GM12801 (cell line): ENCODE results near the gene SDHB.

Experiments used
- CTCF ChIP-seq: IDR thresholded peaks from one replicate; pipeline ENCODE4 v1.5.1; 2011; ENCODE audit warnings: control low read depth; ENCODE audit not compliant: insufficient read length; ENCODE audit errors: extremely low read depth

SDHB gene

DNA sequence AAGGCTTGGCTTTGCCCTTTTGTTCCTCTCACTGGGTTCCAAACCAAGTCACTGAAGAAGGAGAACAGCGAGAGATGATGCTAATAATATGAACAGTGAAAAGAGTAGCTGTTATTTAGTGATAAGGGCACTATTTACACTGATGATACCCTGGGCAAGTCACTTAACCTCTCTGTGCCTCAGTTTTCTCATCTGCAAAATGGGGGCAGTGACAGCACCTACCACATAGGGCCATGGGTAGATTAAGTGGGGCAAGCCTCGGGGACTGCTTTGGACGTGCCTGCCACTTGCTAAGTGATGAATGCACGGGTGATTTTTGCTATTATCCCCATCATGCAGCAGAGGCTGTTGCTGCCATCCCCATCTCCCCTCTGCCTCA lies 51.3 kb downstream of the SDHB start:
- TF ChIP-seq CTCF, result no peak

DNA sequence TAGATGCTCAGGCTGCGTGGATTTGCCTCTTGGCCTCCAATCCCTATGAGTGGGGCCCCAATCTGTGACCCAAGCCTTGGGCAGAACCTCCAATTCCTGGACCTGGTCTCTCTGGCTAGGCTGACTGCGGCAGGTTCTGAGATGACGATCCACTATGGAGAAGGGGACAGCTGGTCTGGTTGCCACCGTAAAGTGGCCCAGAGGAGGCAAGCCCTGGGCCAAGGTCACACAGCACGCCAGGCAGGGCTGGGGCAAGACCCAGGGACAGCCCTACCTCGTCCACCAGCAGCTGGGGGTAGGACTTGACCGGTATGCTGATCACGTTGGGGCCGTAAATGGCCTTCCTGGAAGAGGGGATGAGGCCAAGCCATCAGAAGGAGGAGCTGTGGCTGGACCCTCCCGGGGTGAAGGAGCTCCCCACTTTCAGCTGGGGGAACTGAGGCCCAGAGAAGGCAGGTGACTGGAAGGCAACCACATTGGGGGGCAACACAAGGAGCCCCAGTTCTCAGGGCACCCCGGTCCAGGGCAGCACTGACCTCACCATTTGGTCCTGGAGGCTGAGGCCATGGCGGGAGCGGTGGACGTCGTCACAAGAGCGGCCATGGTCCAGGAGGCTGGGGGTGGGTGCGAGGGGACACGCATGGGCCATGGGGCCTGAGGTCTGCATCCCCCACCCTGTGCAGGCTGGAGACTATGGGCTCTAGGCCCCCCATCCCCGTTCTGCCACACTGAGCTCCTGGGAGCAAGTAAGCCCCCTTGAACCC lies 51.9 kb downstream of the SDHB start:
- no peak for TF ChIP-seq CTCF

DNA sequence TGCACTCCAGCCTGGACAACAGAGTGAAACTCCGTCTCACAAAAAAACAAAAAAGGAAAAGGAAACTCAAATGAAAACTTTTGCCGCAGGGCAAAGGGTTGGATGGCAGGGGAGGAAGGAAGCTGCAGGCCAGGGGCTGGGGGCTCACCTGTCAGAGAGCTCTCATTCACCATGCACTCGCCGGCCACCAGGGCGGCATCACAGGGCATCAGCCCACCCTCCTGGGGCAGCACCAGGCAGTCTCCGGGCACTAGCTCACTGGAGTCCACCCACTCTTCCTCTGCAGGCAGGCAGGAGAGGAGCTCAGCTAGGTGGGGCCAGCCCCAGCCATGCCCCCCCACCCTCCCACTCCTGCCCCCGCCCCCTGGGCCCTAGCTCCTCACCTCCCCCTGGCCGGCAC lies 54.0 kb downstream of the SDHB start:
- TF ChIP-seq CTCF, result no peak

- no peak for TF ChIP-seq CTCF
Observed at GRCh38 chr1:16998589-16998988, 55.2 kb downstream of the SDHB start.

DNA sequence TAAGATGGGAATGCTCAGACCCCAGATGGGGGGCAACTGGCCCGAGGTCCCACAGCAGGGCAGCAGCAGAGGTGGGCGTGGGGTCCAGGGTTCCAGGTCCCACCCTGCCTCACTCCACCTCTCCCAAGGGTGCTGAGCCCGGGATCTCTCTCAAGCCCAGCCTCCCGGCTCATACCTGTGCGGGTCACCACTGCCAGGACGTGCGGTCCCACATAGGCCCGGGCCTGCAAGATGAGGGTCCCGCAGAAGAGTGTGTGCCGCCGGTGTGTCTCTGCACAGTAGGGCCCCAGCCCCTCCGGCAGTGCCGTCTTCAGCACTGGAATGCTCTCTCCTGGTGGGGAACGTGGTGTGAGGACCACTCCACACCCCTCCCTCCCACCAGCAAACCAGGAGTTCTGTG lies 57.0 kb downstream of the SDHB start:
- no peak for TF ChIP-seq CTCF

GRCh38 chr1:16993521-16994038 lies 60.3 kb downstream of the SDHB start:
- TF ChIP-seq CTCF, result no peak

DNA sequence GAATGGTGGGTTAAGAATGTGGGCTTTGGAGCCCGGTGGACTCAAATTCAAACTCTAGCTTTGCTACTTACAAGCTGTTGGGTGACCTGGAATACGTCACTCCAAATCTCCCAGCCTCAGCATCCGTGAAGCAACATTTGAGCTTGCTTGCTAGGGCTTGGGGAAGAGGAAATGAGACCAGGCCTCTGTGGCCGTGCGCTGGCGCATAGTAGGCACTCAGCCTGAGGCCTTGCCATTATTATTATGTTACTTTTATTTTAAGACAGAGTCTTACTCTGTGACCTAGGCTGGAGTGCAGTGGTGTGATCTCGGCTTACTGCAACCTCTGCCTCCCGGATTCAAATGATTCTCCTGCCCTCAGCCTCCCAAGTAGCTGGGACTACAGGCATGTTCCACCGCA lies 61.2 kb downstream of the SDHB start:
- no peak for TF ChIP-seq CTCF
